Measurements from ENCODE around the gene CELF1. TPM values are rescaled to one million over a fixed set of nuclear protein-coding genes. Genes with fewer than 3 reads are reported as not detected.
"Not testable (repeated sequence)": the region's sequence is repeated elsewhere in the genome, so short reads cannot be mapped to it uniquely, and the experiment has no call there.

CELF1 gene
- total RNA-seq, 1 donor from 2014 or later: 136 TPM

- ATAC-seq (ENCODE audit: low read depth) (no peak), DNase-seq (no peak)
- H3K4me3 Mint-ChIP-seq: no peak overlapping the region
- POLR2A ChIA-PET: interaction anchor here (0.6 to 0.7 kb wide), 3 partner anchors 9 to 538 kb away, joined by 3 to 4 read pairs (median 4); no protein-coding TSS in a partner anchor
- CTCF ChIA-PET: no interaction called here
- TF ChIP-seq CTCF (IDR thresholded peaks at IDR 0.05): no peak
- peaks cover 7% of the 10 kb centered on the region for H3K4me1 Mint-ChIP-seq
- no peaks in the 10 kb centered on the region for H3K27me3 Mint-ChIP-seq
- no peaks in the 10 kb centered on the region for H3K9me3 Mint-ChIP-seq
- H3K36me3 Mint-ChIP-seq (ENCODE audit: low read depth): no peaks in the 10 kb centered on the region
- H3K27ac Mint-ChIP-seq: no peak overlapping the region
- intact Hi-C loops (cut with micrococcal nuclease): no loop called here
Observed at GRCh38 chr11:47560426-47560825, 7.5 kb upstream of the CELF1 start.

GRCh38 chr11:47558695-47559094 lies 5.8 kb upstream of the CELF1 start:
- Mint-ChIP-seq H3K36me3 (ENCODE audit: low read depth) (no peaks in the 10 kb centered on the region), H3K4me1 (peaks cover 3% of the 10 kb centered on the region), H3K4me3 (no peak overlapping the region), H3K9me3 (no peaks in the 10 kb centered on the region), H3K27me3 (no peaks in the 10 kb centered on the region), H3K27ac (no peak overlapping the region)
- ChIA-PET POLR2A (no interaction called here), CTCF (no interaction called here)
- no peak for DNase-seq
- no peak for TF ChIP-seq CTCF (IDR thresholded peaks at IDR 0.05)
- intact Hi-C loops (cut with micrococcal nuclease): no loop called here
- ATAC-seq (ENCODE audit: low read depth): no peak

GRCh38 chr11:47557004-47557403 lies 4.1 kb upstream of the CELF1 start:
- H3K36me3 Mint-ChIP-seq (ENCODE audit: low read depth); DNase-seq; H3K9me3 Mint-ChIP-seq; CTCF ChIA-PET; intact Hi-C loops (cut with micrococcal nuclease); H3K27me3 Mint-ChIP-seq; POLR2A ChIA-PET; ATAC-seq (ENCODE audit: low read depth); H3K4me3 Mint-ChIP-seq; H3K27ac Mint-ChIP-seq: not testable (repeated sequence)
- H3K4me1 Mint-ChIP-seq: peaks cover 12% of the 10 kb centered on the region

- Mint-ChIP-seq H3K9me3 (no peaks in the 10 kb centered on the region), H3K27me3 (no peaks in the 10 kb centered on the region), H3K4me1 (peaks cover 44% of the 10 kb centered on the region), H3K4me3 (peak overlapping the region; percentile 96), H3K36me3 (ENCODE audit: low read depth) (peaks cover 12% of the 10 kb centered on the region), H3K27ac (peak overlapping the region; percentile 83)
- ATAC-seq (ENCODE audit: low read depth): peak; percentile 13
- POLR2A ChIA-PET: interaction anchor here (0.6 to 2.7 kb wide), 7 partner anchors 12 to 558 kb away, joined by 3 to 29 read pairs (median 5); partner anchors contain the start of genes KBTBD4, NDUFS3 and PTPMT1
- intact Hi-C loops (cut with micrococcal nuclease): loop anchor here (1.0 to 5.0 kb wide), 13 partner anchors 12 to 557 kb away; partner anchors contain the start of genes AGBL2, ARFGAP2, FNBP4 and MTCH2
- CTCF ChIA-PET: interaction anchor here (0.6 to 1.0 kb wide), 6 partner anchors 11 to 48 kb away, joined by 3 to 4 read pairs (median 3); no protein-coding TSS in a partner anchor
- no peak for TF ChIP-seq CTCF (IDR thresholded peaks at IDR 0.05)
- DNase-seq: no peak
Observed at GRCh38 chr11:47553406-47553743, 443 bp upstream of the CELF1 start.

- Mint-ChIP-seq H3K27ac (peak overlapping the region; percentile 97), H3K4me3 (peak overlapping the region; percentile 96), H3K36me3 (ENCODE audit: low read depth) (peaks cover 19% of the 10 kb centered on the region), H3K9me3 (no peaks in the 10 kb centered on the region), H3K27me3 (no peaks in the 10 kb centered on the region), H3K4me1 (peaks cover 53% of the 10 kb centered on the region)
- no peak for TF ChIP-seq CTCF (IDR thresholded peaks at IDR 0.05)
- DNase-seq (no peak), ATAC-seq (ENCODE audit: low read depth) (no peak)
- POLR2A ChIA-PET: interaction anchor here (0.7 to 2.7 kb wide), 11 partner anchors 11 to 336 kb away, joined by 3 to 29 read pairs (median 6); partner anchors contain the start of genes ACP2, FNBP4, KBTBD4 and NDUFS3
- intact Hi-C loops (cut with micrococcal nuclease): loop anchor here (1.0 to 5.0 kb wide), 5 partner anchors 9 to 375 kb away; partner anchors contain the start of genes AGBL2, ARFGAP2, NUP160 and SPI1
- CTCF ChIA-PET: interaction anchor here (1.9 kb wide), 1 partner anchor 12 kb away, joined by 4 read pairs; no protein-coding TSS in a partner anchor
Observed at GRCh38 chr11:47552056-47552565, 821 bp downstream of the CELF1 start.
